Vagina (tissue), 2 donors: Measurements from ENCODE around the gene POLR2B. TPM values are rescaled to one million over a fixed set of nuclear protein-coding genes. Genes with fewer than 3 reads are reported as not detected.
A peak's percentile ranks its signal among the peaks of the same experiment; 100 is the strongest.

ENCODE experiments used
- DNase-seq, 2 donors: peaks; one replicate each; pipeline ENCODE4 v3.0.0-alpha.2; 2017; ENCODE audit errors: extremely low spot score in 2 of 2
- H3K27ac ChIP-seq: fragments of 200-600 bp; sonication (generic); one replicate; pipeline ENCODE4 v1.5.1; 2019
- H3K27me3 ChIP-seq: fragments of 200-600 bp; sonication (generic); one replicate; pipeline ENCODE4 v1.5.1; 2019
- H3K36me3 ChIP-seq, 2 donors: fragments of 200-600 bp; sonication (generic); one replicate each; pipeline ENCODE4 v1.5.1; 2017 to 2019
- H3K4me1 ChIP-seq: fragments of 200-600 bp; sonication (generic); one replicate; pipeline ENCODE4 v1.5.1; 2019
- H3K4me3 ChIP-seq, 2 donors: fragments of 200-600 bp; sonication (generic); 1 replicate in 1 of 2; 2 replicates in 1 of 2; pipeline ENCODE4 v1.5.1; 2016 to 2019
- H3K9me3 ChIP-seq: fragments of 200-600 bp; sonication (generic); one replicate; pipeline ENCODE4 v1.5.1; 2019
- CTCF ChIP-seq, 3 experiments: fragments of 450-650 bp in 2 of 3; fragments of 200-600 bp in 1 of 3; sonication (generic) in 1 of 3; IDR thresholded peaks; one replicate each; pipeline ENCODE4 v1.5.1; 2017 to 2019; ENCODE audit warnings: antibody characterized with exemption in 3 of 3, mild to moderate bottlenecking in 2 of 3, moderate library complexity in 2 of 3
- POLR2A ChIP-seq, 2 donors: fragments of 450-650 bp; IDR thresholded peaks; one replicate each; pipeline ENCODE4 v1.6.1; 2017; ENCODE audit warnings: antibody characterized with exemption in 2 of 2, mild to moderate bottlenecking in 2 of 2, moderate library complexity in 2 of 2
- POLR2AphosphoS5 ChIP-seq, 2 donors: sonication (generic); formaldehyde crosslinking; IDR thresholded peaks; one replicate each; pipeline ENCODE4 v1.9.0; 2017; ENCODE audit warnings: antibody characterized with exemption in 2 of 2, mild to moderate bottlenecking in 2 of 2, low read depth in 1 of 2; ENCODE audit not compliant: insufficient read depth in 1 of 2
- intact Hi-C: fragments of 100-400 bp; cut with DNase I; formaldehyde crosslinking; loops from one replicate; pipeline ENCODE4 v1.15.1; 2023
- total RNA-seq: library from RNA; depleted of rRNA; stranded (reverse); fragments of >200 nt; gene quantifications from one replicate; pipeline ENCODE4 v1.2.3, GENCODE V29; 2016

Gene POLR2B
- total RNA-seq, 1 donor from 2014 or later, result 56.5 TPM

GRCh38 chr4:57034520-57034919 lies 55.8 kb downstream of the POLR2B start:
- peaks cover 0 to 28% of the 10 kb centered on the region in 2 donors for H3K36me3 ChIP-seq
- intact Hi-C loops, result no loop called here
- no peak for DNase-seq
- H3K4me3 ChIP-seq, result no peak overlapping the region
- no peak for TF ChIP-seq POLR2A (IDR thresholded peaks at IDR 0.05)
- TF ChIP-seq POLR2AphosphoS5 (IDR thresholded peaks at IDR 0.05; ENCODE audit: insufficient read depth in 1 of 2, low read depth in 1 of 2), result no peak
- TF ChIP-seq CTCF (IDR thresholded peaks at IDR 0.05), result no peak
- no peak overlapping the region for H3K27ac ChIP-seq
- H3K27me3 ChIP-seq, result no peaks in the 10 kb centered on the region
- no peaks in the 10 kb centered on the region for H3K4me1 ChIP-seq
- no peaks in the 10 kb centered on the region for H3K9me3 ChIP-seq

- H3K27ac ChIP-seq, result no peak overlapping the region
- H3K9me3 ChIP-seq, result no peaks in the 10 kb centered on the region
- H3K36me3 ChIP-seq, result peaks cover 0 to 4% of the 10 kb centered on the region in 2 donors
- H3K27me3 ChIP-seq, result no peaks in the 10 kb centered on the region
- no peak overlapping the region for H3K4me3 ChIP-seq
- no peak for DNase-seq
- intact Hi-C loops, result no loop called here
- TF ChIP-seq POLR2AphosphoS5 (IDR thresholded peaks at IDR 0.05; ENCODE audit: insufficient read depth in 1 of 2, low read depth in 1 of 2), result peak in 1 of 2 donors; percentile 39
- no peak for TF ChIP-seq POLR2A (IDR thresholded peaks at IDR 0.05)
- TF ChIP-seq CTCF (IDR thresholded peaks at IDR 0.05), result peak; percentile 44 to 78 (median 57)
- H3K4me1 ChIP-seq, result peaks cover 21% of the 10 kb centered on the region
These were observed 59.4 kb downstream of the POLR2B start for GRCh38 chr4:57037982-57038604.

- no peak overlapping the region for H3K27ac ChIP-seq
- peaks cover 31% of the 10 kb centered on the region for H3K4me1 ChIP-seq
- H3K4me3 ChIP-seq, result no peak overlapping the region
- no peaks in the 10 kb centered on the region for H3K27me3 ChIP-seq
- DNase-seq, result no peak
- no peaks in the 10 kb centered on the region for H3K9me3 ChIP-seq
- H3K36me3 ChIP-seq, result no peaks in the 10 kb centered on the region
- intact Hi-C loops, result no loop called here
- no peak for TF ChIP-seq CTCF (IDR thresholded peaks at IDR 0.05)
- TF ChIP-seq POLR2AphosphoS5 (IDR thresholded peaks at IDR 0.05; ENCODE audit: insufficient read depth in 1 of 2, low read depth in 1 of 2), result no peak
- no peak for TF ChIP-seq POLR2A (IDR thresholded peaks at IDR 0.05)
These were observed 60.6 kb downstream of the POLR2B start for GRCh38 chr4:57039345-57039744.

- peak overlapping the region; percentile 6 for H3K27ac ChIP-seq
- no peak overlapping the region for H3K4me3 ChIP-seq
- intact Hi-C loops, result loop anchor here (5.0 kb wide), 1 partner anchor 77 kb away; no protein-coding TSS in a partner anchor
- H3K4me1 ChIP-seq, result peaks cover 31% of the 10 kb centered on the region
- H3K9me3 ChIP-seq, result no peaks in the 10 kb centered on the region
- no peak for DNase-seq
- no peaks in the 10 kb centered on the region for H3K27me3 ChIP-seq
- H3K36me3 ChIP-seq, result no peaks in the 10 kb centered on the region
- TF ChIP-seq CTCF (IDR thresholded peaks at IDR 0.05), result no peak
- no peak for TF ChIP-seq POLR2A (IDR thresholded peaks at IDR 0.05)
- TF ChIP-seq POLR2AphosphoS5 (IDR thresholded peaks at IDR 0.05; ENCODE audit: insufficient read depth in 1 of 2, low read depth in 1 of 2), result no peak
These were observed 61.8 kb downstream of the POLR2B start for GRCh38 chr4:57040510-57040909.

GRCh38 chr4:57041020-57041419 lies 62.3 kb downstream of the POLR2B start:
- Histone ChIP-seq H3K27me3 (no peaks in the 10 kb centered on the region), H3K36me3 (no peaks in the 10 kb centered on the region), H3K4me3 (no peak overlapping the region), H3K4me1 (peaks cover 31% of the 10 kb centered on the region), H3K9me3 (no peaks in the 10 kb centered on the region), H3K27ac (peak overlapping the region; percentile 6)
- DNase-seq, result no peak
- no peak for TF ChIP-seq POLR2A (IDR thresholded peaks at IDR 0.05)
- intact Hi-C loops, result loop anchor here (5.0 kb wide), 1 partner anchor 76 kb away; no protein-coding TSS in a partner anchor
